ENCODE results near the gene SGSM1.

DNA sequence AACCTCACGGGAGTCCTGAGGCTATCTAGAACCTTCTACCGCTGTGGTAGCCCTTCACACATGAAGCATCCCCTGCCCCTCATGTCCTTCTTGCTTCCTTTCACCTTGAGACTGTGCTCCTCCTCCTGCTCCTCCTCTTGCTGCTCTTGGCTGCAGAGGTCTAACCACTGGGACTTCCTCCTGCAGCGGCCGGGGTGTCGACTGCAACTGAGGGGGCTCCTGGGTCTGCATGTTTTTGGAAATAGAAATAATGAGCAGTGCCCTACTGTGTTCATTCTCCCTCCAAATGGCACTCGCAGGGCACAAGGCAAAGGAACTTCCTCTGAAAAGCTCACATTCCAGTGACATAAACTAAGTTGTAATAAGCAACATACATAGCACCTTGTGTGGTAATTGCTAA, 46.2 kb upstream of the SGSM1 start:
- TF ChIP-seq, protein P1, sequence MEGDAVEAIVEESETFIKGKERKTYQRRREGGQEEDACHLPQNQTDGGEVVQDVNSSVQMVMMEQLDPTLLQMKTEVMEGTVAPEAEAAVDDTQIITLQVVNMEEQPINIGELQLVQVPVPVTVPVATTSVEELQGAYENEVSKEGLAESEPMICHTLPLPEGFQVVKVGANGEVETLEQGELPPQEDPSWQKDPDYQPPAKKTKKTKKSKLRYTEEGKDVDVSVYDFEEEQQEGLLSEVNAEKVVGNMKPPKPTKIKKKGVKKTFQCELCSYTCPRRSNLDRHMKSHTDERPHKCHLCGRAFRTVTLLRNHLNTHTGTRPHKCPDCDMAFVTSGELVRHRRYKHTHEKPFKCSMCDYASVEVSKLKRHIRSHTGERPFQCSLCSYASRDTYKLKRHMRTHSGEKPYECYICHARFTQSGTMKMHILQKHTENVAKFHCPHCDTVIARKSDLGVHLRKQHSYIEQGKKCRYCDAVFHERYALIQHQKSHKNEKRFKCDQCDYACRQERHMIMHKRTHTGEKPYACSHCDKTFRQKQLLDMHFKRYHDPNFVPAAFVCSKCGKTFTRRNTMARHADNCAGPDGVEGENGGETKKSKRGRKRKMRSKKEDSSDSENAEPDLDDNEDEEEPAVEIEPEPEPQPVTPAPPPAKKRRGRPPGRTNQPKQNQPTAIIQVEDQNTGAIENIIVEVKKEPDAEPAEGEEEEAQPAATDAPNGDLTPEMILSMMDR (IDR thresholded peaks at IDR 0.05; ENCODE audit: borderline replicate concordance, extremely low read depth, low read length, poor library complexity, severe bottlenecking), result no peak
- TF ChIP-seq EZH2 (IDR thresholded peaks at IDR 0.05; ENCODE audit: borderline replicate concordance, low read depth, low read length, severe bottlenecking), result no peak

All from DND-41 (cell line).